Measurements from ENCODE around the gene ZNF684. TPM values are rescaled to one million over a fixed set of nuclear protein-coding genes. Genes with fewer than 3 reads are reported as not detected.
"Not testable (repeated sequence)": the region's sequence is repeated elsewhere in the genome, so short reads cannot be mapped to it uniquely, and the experiment has no call there.

Gene ZNF684
- total and polyA plus RNA-seq, 2 of the 8 experiments (the other 6 are each of a cell fraction or from before 2014, with no cell fraction given) = 2.4 to 9.3 TPM

GRCh38 chr1:40553017-40553416, 21.6 kb downstream of the ZNF684 start (continued):
- no peak for TF ChIP-seq HDAC2 (IDR thresholded peaks at IDR 0.05; ENCODE audit: borderline replicate concordance in 1 of 2, low read depth in 2 of 2, low read length in 2 of 2)

GRCh38 chr1:40554807-40555206, 23.4 kb downstream of the ZNF684 start:
- H2AFZ ChIP-seq (ENCODE audit: low read length); POLR2A ChIA-PET (ENCODE audit: partially characterized antibody); H3K4me1 ChIP-seq (replicated peaks in 1 of 4; ENCODE audit: control insufficient read depth in 3 of 4, insufficient read depth in 4 of 4, low read length in 3 of 4); H3K27ac ChIP-seq (ENCODE audit: low read depth, low read length); H2BK20ac ChIP-seq (ENCODE audit: low read length); H4K20me1 ChIP-seq (replicated peaks in 1 of 2; ENCODE audit: control insufficient read depth in 1 of 2, insufficient read depth in 2 of 2, low read length in 2 of 2); H3K56ac ChIP-seq (replicated peaks; ENCODE audit: insufficient read length, low read depth, low read length); H3K36me3 ChIP-seq (ENCODE audit: control insufficient read depth in 2 of 4, insufficient read depth in 4 of 4, low read length in 3 of 4); H3K18ac ChIP-seq (ENCODE audit: extremely low read depth, low read length); H2BK12ac ChIP-seq (ENCODE audit: low read depth, low read length); H3K4me3 ChIP-seq (ENCODE audit: extremely low read depth in 1 of 4, insufficient read depth in 2 of 4, low read depth in 3 of 4, low read length in 4 of 4); H3K4me2 ChIP-seq (ENCODE audit: insufficient read depth in 1 of 2, low read depth in 2 of 2, low read length in 2 of 2); H3K23me2 ChIP-seq (ENCODE audit: low read depth, low read length); H4K91ac ChIP-seq (replicated peaks; ENCODE audit: insufficient read length, low read length); H2BK5ac ChIP-seq (ENCODE audit: low read depth, low read length); H3K79me1 ChIP-seq (ENCODE audit: low read depth, low read length); H3K23ac ChIP-seq (ENCODE audit: insufficient read length); H3K9ac ChIP-seq (replicated peaks in 1 of 4; ENCODE audit: extremely low read depth in 1 of 4, low read depth in 3 of 4, low read length in 3 of 4); H4K5ac ChIP-seq (ENCODE audit: insufficient read length, low read depth, low read length); DNase-seq (ENCODE audit: low read depth in 1 of 2, low spot score in 2 of 2); H3K14ac ChIP-seq (ENCODE audit: insufficient read length); H3K79me2 ChIP-seq (ENCODE audit: control insufficient read depth in 1 of 2, insufficient read depth in 2 of 2, low read length in 2 of 2); H2BK120ac ChIP-seq (replicated peaks; ENCODE audit: low read depth, low read length); H3K27me3 ChIP-seq (replicated peaks in 1 of 4; ENCODE audit: control insufficient read depth in 3 of 4, extremely low read depth in 1 of 4, insufficient read depth in 3 of 4, low read length in 3 of 4); H4K8ac ChIP-seq (ENCODE audit: extremely low read depth, insufficient read depth, low read length); H3K4ac ChIP-seq (replicated peaks; ENCODE audit: insufficient read length, low read depth, low read length); FAIRE-seq; H3K9me3 ChIP-seq (ENCODE audit: insufficient read depth in 2 of 2, low read depth in 1 of 2, low read length in 1 of 2); H2AK5ac ChIP-seq (ENCODE audit: low read depth, low read length); H2BK15ac ChIP-seq (ENCODE audit: low read length): not testable (repeated sequence)
- WGBS, 2 experiments (ENCODE audit: extremely low coverage in 1 of 2, insufficient coverage in 1 of 2, insufficient read length in 1 of 2, insufficient replicate concordance in 2 of 2, low coverage in 1 of 2, low lambda C conversion rate in 2 of 2, missing lambda C conversion rate in 1 of 2) = 96% methylated on average over 7 of the region's 7 CpGs; no CpG with 5 or more reads in 1 of the 2 experiments
- CTCF ChIA-PET (ENCODE audit: partially characterized antibody) = interaction anchor here (0.8 kb wide), 1 partner anchor 9 kb away, joined by 3 read pairs; no protein-coding TSS in a partner anchor

All from H1 (cell line).